Hematopoietic multipotent progenitor cell treated with erythropoietin and hydrocortisone succinate and interleukin-3 and kit ligand, for 15 days (in vitro differentiated cells): Measurements from ENCODE around the gene FLII.

Source experiments
- DNase-seq: peaks from one replicate; pipeline ENCODE4 v3.0.0-alpha.2; 2015; ENCODE audit warnings: low spot score

Gene FLII

GRCh38 chr17:18260332-18261145 lies 2.0 kb upstream of the FLII start, which contains the start of gene MIEF2:
TSS of gene MIEF2 (plus strand) at chr17:18260662. CDS start at chr17:18262721, 2,059 bp downstream.
- peak; percentile 93 for DNase-seq

- no peak for DNase-seq
Observed at GRCh38 chr17:18259621-18260331, 1.2 kb upstream of the FLII start.

- DNase-seq = peak; percentile 61
Observed at GRCh38 chr17:18257982-18258355, 569 bp downstream of the FLII start.

- DNase-seq = no peak
Observed at GRCh38 chr17:18257268-18257981, 1.1 kb downstream of the FLII start.

- no peak for DNase-seq
Observed at GRCh38 chr17:18256776-18257175, 1.8 kb downstream of the FLII start.

- DNase-seq = no peak
Observed at GRCh38 chr17:18256351-18256750, 2.2 kb downstream of the FLII start.

GRCh38 chr17:18254888-18255649 lies 3.5 kb downstream of the FLII start:
- DNase-seq = no peak

- no peak for DNase-seq
Observed at GRCh38 chr17:18253947-18254821, 4.4 kb downstream of the FLII start.

- DNase-seq = no peak
Observed at GRCh38 chr17:18253187-18253884, 5.2 kb downstream of the FLII start.

- DNase-seq = no peak
Observed at GRCh38 chr17:18252160-18252559, 6.4 kb downstream of the FLII start.

GRCh38 chr17:18251204-18251603 lies 7.3 kb downstream of the FLII start:
- DNase-seq = no peak

- DNase-seq = no peak
Observed at GRCh38 chr17:18250708-18251107, 7.8 kb downstream of the FLII start.

- no peak for DNase-seq
Observed at GRCh38 chr17:18250259-18250658, 8.3 kb downstream of the FLII start.

- DNase-seq = no peak
Observed at GRCh38 chr17:18248811-18249210, 9.7 kb downstream of the FLII start.

- DNase-seq = peak; percentile 75
Observed at GRCh38 chr17:18248300-18248731, 10.2 kb downstream of the FLII start.

- no peak for DNase-seq
Observed at GRCh38 chr17:18247613-18248001, 10.9 kb downstream of the FLII start.

- DNase-seq = peak; percentile 37
Observed at GRCh38 chr17:18246880-18247612, 11.5 kb downstream of the FLII start.

- DNase-seq = no peak
Observed at GRCh38 chr17:18246109-18246725, 12.3 kb downstream of the FLII start.
